NCI-H1092 treated with DMSO at 0.1 percent for 48 hours (cell line): ENCODE measurements around the gene BACH2.

Experiments
- DNase-seq: peaks from one replicate; lab custom pipeline; 2025; lab: John Stamatoyannopoulos, UW

Gene BACH2

GRCh38 chr6:90028066-90028778, 268.4 kb downstream of the BACH2 start:
- no peak for DNase-seq

GRCh38 chr6:90026216-90026615, 270.4 kb downstream of the BACH2 start:
- no peak for DNase-seq

GRCh38 chr6:90025523-90026061, 271.1 kb downstream of the BACH2 start:
- no peak for DNase-seq

- DNase-seq, result no peak
Observed at GRCh38 chr6:90024633-90025032, 272.0 kb downstream of the BACH2 start.

- DNase-seq, result peak; percentile 58
Observed at GRCh38 chr6:90021711-90022110, 274.9 kb downstream of the BACH2 start.

- DNase-seq, result no peak
Observed at GRCh38 chr6:90020746-90021145, 275.9 kb downstream of the BACH2 start.

GRCh38 chr6:90019216-90019615, 277.4 kb downstream of the BACH2 start:
- no peak for DNase-seq

- DNase-seq, result no peak
Observed at GRCh38 chr6:90015883-90016282, 280.8 kb downstream of the BACH2 start.

GRCh38 chr6:90008908-90009501, 287.6 kb downstream of the BACH2 start:
- no peak for DNase-seq

GRCh38 chr6:90008189-90008907, 288.3 kb downstream of the BACH2 start:
- no peak for DNase-seq

GRCh38 chr6:90005048-90005827, 291.4 kb downstream of the BACH2 start:
- DNase-seq, result no peak

GRCh38 chr6:90004511-90004910, 292.1 kb downstream of the BACH2 start:
- no peak for DNase-seq

GRCh38 chr6:90003941-90004340, 292.7 kb downstream of the BACH2 start:
- DNase-seq, result no peak

- DNase-seq, result no peak
Observed at GRCh38 chr6:90003069-90003795, 293.4 kb downstream of the BACH2 start.

GRCh38 chr6:90000864-90001731, 295.5 kb downstream of the BACH2 start:
- no peak for DNase-seq

GRCh38 chr6:89999945-90000825, 296.5 kb downstream of the BACH2 start:
- DNase-seq, result peak; percentile 20

GRCh38 chr6:89999154-89999553, 297.5 kb downstream of the BACH2 start:
- peak; percentile 95 for DNase-seq

GRCh38 chr6:89997456-89998445, 298.9 kb downstream of the BACH2 start:
- no peak for DNase-seq
